Pons (tissue), 1 donor: ENCODE data around the gene AATK.

Experiments used
- DNase-seq: peaks from one replicate; pipeline ENCODE4 v3.0.0-alpha.2; 2016; ENCODE audit warnings: low spot score

AATK gene, protein sequence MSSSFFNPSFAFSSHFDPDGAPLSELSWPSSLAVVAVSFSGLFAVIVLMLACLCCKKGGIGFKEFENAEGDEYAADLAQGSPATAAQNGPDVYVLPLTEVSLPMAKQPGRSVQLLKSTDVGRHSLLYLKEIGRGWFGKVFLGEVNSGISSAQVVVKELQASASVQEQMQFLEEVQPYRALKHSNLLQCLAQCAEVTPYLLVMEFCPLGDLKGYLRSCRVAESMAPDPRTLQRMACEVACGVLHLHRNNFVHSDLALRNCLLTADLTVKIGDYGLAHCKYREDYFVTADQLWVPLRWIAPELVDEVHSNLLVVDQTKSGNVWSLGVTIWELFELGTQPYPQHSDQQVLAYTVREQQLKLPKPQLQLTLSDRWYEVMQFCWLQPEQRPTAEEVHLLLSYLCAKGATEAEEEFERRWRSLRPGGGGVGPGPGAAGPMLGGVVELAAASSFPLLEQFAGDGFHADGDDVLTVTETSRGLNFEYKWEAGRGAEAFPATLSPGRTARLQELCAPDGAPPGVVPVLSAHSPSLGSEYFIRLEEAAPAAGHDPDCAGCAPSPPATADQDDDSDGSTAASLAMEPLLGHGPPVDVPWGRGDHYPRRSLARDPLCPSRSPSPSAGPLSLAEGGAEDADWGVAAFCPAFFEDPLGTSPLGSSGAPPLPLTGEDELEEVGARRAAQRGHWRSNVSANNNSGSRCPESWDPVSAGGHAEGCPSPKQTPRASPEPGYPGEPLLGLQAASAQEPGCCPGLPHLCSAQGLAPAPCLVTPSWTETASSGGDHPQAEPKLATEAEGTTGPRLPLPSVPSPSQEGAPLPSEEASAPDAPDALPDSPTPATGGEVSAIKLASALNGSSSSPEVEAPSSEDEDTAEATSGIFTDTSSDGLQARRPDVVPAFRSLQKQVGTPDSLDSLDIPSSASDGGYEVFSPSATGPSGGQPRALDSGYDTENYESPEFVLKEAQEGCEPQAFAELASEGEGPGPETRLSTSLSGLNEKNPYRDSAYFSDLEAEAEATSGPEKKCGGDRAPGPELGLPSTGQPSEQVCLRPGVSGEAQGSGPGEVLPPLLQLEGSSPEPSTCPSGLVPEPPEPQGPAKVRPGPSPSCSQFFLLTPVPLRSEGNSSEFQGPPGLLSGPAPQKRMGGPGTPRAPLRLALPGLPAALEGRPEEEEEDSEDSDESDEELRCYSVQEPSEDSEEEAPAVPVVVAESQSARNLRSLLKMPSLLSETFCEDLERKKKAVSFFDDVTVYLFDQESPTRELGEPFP (N-terminal part only)

DNA sequence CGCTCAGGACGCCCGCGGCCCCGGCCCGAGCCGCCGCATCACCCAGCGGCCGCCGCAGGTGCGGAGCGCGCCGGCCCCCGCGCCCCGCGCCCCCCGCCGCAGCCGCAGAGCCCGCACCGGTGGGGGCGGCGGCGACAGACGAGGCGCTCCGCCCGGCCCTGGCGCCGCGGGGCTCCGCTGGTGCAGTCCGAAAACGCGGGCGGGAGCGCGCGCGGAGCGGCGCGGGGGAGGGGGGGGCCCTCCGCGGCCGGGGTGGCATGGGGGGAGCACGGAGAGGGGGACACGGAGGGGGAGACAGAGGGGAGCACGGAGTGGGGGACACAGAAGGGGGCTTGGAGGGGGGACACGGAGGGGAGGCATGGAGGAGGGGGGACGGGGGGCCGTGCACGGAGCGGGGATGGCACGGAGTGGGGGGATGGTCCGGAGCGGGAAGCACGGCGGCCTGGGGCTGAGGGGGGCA is at the start of gene AATK:
Gene AATK (minus strand): TSS at position 189 of the 460 bp plus-strand sequence. CDS start 229 bp downstream, outside the sequence.
- no peak for DNase-seq

DNA sequence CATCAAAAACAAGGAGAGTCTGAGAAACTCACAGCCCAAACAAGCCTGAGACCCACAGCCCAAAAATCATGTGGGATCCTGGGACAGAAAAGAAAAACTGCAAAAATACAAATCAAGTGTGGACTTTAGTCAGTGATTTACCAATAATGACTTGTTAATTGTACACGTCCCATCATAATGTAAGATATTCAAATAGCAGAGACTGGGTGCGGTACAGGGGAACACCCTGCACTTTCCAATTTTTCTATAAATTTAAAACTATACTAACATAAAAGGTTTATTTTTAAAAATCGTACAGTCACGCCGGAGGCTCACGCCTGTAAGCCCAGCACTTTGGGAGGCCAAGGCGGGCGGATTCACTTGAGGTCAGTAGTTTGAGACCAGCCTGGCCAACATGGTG is 48.0 kb upstream of the AATK start:
- DNase-seq = no peak

DNA sequence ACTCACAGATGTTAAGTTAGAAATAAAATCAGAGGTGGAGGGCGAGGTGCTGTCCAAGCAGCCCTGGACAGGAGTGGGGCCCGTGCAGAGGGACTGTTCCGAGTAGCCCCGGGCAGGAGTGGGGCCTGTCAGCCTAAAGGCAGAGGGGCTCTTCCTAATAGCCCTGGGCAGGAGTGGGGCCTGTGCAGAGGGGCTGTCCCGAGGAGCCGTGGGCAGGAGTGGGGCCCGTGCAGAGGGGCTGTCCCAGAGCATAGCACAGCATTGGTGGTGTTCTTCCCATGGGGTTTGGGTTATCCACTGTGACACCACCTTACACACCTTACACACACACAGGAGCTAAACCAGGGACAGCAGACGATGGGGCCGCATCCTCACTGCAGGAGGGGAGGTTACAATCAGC is 46.3 kb upstream of the AATK start:
- no peak for DNase-seq

DNA sequence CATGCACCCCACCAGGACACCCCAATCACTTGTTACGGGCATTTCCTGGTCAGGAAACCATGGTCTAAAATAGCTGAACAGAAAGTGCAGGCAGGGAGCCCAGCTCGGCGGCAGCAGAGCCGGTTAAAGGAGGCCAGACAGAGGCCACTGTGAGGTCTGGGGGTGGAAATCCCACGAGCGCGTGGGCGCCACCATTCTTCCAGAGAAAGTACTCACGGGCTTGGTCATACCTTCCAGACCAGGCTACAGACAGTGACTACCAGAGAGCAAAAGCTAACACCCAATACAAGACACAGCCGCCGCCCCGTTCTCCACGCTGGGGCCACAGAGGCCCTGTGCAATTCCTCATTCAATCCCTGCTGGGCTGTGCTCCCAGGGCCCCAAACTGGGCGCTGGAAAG is 44.8 kb upstream of the AATK start:
- DNase-seq = no peak

DNA sequence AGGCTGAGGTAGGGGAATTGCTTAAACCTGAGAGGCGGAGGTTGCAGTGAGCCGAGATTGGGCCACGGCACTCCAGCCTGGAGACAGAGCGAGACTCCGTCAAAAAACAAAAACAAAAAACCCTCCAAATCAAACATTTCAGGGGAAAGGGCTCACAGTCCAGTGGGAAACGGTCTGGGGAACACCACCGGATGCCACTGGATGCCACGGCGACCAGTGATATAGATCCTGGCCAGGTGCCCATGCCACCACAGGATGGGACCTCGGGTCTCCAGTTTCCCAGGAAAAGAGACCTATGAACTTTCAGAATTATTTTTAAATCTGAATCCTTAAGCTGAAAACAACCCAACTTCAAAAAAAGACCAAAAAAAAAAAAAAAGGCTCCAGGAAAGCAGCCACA is 44.4 kb upstream of the AATK start:
- no peak for DNase-seq

DNA sequence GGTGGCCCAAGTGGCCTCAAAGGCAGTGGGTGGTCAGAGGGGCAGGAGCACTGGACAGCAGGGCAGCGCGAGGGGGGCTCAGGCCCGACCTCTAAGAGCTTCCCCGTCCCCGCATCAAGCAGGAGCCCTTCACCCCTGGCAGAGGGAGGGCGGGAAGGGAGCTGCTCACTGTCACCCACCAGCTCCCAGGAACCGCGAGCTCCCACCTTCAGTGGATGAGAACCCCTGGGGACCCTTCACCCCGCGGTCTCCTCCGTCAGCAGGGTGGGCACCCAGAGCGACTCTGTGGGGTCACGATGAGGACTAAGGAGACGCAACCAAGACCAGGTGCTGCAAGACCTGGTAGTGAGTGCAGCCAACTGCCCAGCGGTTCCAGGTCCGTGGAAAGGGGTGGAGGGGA is 43.1 kb upstream of the AATK start:
- DNase-seq = no peak

DNA sequence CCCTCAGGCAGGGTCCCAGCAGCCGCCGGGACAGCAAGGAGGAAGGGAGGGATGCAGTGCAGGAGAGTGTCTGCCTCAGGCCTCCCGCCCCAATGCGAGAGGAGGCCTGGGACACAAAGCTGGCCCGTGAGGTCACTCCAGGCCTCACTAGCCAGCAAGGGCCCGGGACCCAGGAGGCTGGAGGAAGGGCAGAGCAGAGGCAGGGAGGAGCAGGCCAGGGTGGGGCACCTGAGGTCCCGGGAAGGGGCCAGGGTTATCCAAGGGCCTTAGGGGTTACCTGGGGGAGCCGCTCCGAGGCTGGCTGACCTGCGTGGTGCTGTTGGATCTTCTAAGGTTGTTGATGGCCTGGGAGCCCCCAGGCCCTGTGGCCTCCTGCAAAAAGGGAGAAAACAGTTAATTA is 42.6 kb upstream of the AATK start:
- no peak for DNase-seq

DNA sequence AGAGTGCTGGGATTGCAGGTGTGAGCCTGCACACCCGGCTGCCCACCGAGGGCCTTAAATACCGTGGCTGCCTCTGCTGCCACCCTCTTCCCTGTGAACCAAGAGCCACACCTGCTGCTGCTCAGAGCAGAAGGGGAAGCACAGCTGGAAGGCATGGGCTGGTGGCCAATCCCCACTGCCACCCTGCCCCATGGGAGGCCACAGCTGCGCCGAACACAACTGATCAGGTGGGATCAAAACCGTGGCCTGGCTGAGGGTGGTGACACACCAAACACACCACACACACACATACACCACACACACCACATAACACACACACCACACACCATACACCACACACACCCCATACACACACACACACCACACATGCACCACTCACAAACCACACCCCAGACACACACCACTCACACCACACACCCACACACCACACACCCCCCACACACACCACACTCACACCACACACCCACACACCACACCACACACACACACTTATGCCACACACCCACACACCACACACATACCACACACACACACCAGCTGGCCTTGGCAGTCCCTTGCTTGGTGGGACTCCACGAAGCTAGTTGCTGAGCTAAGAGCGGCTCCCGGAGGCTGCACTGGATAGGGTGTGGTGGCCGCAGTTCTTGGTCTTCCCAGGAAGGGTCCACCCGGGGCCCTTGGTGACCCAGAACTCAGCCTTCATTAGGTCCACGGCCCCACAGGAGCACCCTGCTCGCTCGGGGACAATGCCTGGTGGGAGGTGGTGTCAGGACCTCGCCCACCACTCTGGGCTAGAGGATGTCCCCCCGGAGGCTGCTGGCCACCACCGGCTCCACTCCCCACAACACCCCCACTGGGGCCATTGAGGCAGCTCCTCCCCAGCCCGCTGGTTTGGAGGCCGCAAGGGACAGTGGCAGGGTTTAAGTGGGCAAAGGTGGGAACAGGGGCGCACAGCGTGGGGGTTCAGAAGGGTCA is 41.9 kb upstream of the AATK start:
- DNase-seq = no peak

DNA sequence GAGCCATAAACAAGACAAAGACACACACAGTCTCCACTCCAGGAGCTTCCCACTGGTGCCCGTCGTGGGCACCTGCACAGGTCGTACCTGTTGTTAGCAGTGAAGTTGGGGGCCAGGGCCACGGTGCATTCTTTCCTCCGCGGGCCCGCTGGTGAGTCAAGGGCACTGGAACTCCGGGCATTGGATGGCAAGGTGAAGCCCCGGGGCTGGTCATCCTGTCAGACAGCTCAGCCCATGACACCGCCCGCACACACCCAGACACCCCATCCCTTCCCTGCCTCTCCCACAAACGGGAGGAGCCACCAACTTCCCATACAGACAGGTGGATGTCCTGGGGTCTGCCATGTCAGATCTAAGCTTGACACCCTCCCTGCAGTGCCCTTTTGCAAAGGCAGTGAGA is 40.6 kb upstream of the AATK start:
- no peak for DNase-seq

DNA sequence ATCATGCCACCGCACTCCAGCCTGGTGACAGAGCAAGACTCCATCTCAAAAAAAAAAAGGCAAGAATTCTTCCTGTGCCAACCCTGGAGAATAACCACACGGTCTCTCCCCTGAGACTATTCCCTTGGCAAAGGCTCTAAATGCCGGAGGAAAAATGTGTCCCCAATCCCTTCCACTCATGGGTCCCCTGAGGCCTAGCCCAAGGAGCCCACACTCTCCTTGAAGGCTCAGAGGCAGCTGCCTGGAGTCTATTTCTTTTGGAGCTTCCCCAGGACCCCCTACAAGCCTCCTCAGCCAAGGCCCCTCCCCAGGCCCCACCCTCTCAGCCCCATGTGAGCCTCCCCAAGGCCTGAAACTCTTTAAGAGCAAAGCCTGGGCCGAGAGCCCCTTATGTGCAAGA is 40.1 kb upstream of the AATK start:
- no peak for DNase-seq

DNA sequence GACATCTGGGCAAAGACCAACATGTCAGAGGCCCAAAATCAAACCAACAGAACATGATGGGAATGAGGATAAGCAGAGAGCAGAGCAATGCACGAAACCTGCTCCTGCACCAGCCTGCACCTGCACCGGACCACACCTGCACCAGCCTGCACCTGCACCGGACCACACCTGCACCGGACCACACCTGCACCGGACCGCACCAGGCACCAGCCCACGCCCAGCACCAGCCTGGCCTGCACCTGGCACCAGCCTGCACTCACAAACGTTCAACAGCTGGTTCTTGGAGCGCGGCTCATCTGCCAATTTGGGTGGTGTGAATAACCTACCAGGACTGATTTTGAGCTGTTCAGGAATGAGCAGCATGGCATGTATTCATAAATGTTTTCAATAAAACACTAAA is 38.6 kb upstream of the AATK start:
- DNase-seq = no peak

DNA sequence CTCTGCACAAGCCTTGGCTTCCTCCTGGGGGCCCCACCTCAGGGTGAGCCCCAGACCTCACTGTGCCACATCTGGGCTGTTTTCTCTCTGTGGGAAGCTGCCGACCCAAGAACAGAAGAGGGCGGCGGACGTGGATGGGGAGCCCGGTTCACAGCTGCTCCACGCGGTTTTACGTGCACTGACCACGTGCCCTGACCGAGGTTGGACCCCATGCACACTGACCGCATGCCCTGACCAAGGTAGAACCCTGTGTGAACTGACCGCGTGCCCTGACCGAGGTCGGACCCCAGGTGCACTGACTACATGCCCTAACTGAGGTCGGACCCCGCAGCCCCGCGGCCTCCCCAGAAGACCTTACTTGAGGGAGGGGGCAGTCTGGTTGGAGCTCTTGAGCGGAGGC is 37.1 kb upstream of the AATK start:
- DNase-seq = no peak

DNA sequence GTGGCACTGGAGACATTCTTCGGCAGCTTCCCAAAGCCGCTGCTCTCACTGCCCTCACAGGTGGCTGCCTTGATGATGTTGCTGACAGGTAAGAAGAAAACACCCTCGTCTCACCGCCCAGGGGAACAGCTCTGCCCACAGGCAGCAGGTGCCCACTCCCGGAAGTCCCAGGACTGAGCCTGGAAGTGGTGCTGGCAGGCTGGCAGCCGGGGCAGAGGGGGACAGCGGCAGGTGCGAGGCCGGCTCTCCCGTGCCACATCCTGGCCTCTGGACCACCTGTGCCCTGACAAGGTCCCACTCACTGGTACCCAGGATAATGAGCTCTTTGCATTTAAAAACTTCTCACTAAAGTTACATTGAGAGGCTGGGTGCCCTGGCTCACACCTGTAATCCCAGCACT is 36.3 kb upstream of the AATK start:
- DNase-seq = no peak

DNA sequence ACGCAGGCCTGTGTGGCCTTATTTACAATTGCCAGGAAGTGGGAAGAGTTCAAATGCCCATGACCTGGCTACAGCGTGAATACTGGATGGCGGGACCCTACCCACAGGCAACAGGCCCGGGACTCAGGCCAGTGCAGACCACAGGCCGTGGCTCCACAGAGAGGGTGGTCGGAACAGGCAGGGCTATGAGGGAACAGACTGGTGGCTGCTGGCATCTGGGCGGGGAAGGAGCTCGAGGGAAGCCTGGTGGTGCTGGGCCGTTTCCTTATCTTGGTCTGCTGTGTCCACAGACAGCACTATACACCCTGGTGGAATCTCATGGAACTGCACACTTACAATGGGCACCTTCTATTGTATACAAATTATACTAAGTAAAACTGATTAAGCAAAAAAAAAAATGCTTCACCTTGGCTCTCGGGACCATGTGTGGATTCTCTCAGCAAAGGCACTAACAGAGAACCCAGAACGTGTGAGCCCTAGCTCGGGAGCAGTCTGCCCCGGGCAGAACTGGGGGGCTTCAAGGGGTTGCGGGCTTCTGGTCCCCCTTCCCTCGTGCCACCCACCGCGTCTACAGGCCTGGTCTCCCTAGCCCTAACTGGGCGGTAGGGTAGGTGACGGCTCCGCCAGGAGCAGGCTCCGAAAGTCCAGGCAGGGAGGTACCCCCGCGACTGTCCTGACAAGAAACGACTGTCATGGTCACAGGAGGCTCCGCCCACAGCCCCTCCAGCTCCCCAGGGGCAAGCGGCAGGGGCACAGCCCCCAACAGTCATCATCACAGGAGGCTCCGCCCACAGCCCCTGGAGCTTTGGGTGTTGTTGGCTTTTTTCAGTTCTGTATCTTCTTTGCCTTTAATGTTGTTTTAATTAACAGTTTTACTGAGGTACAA is 34.9 kb upstream of the AATK start:
- peak; percentile 80 for DNase-seq

DNA sequence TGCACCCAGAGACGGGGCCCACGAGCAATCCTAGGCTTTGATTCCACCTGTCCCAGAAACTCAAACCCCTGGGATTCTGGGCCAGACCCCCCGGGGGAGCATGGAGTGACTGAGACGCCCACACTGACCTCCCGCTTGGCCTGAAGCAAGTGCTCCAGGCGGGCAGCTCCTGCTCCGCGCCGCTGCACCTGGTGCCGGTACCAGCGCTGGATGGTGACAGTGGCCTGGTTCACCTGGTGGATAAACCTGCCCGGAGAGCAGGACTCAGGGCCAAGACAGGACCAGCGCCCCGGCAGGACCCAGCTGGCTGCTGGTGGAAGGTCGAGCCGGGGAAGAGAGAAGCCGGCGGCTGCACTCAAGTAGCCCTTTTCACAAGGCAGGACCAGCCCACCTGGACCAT is 34.2 kb upstream of the AATK start:
- DNase-seq = no peak

DNA sequence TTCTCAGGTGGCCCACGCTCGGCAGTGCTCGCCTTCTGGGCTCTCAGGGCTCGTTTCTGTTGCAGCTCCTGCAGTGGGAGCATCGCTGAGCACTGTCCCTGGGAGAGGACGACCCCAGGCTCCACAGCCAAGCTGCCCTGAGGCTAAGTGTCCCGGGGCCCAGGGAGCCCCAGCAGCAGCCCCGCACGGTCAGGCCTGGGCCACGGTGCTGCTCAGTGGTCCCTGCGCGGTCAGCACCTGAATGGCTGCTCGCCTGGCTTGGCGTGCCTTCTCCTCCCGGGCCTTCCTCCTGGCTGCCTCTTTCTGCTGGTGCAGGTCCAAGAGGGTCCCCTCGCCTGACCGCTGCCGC is 33.4 kb upstream of the AATK start:
- DNase-seq = no peak

DNA sequence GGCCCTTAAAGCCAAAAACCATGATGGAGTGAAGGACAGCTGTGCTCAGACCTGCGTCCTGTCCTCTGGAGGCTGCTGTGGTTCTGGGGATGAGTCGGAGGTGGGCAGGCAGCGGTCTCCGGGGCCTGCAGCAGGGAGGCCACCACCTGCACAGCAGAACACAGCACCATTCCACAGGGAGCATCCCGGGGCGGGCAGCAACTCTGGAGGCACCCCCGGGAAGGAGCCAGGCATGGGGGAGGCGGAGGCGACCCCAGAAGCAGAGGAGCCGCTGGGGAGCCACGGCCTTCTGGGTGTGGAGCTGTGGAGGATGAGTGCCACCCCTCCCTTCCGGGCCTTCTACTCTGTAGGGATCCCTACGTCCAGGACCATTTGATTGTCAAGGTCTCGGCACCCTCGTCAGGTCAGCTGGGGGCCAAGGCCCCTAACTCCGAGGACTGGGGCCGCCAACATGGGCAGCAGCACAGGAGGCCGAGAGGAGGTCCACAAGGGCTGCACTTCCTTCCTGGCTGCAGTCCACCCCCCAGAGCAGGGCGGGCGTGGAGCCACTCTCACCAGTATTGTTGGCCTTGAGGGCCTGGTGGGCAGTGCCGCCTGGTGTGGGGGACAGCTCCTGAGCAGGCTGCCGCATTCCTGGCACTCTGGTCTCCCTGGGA is 32.9 kb upstream of the AATK start:
- DNase-seq = no peak

DNA sequence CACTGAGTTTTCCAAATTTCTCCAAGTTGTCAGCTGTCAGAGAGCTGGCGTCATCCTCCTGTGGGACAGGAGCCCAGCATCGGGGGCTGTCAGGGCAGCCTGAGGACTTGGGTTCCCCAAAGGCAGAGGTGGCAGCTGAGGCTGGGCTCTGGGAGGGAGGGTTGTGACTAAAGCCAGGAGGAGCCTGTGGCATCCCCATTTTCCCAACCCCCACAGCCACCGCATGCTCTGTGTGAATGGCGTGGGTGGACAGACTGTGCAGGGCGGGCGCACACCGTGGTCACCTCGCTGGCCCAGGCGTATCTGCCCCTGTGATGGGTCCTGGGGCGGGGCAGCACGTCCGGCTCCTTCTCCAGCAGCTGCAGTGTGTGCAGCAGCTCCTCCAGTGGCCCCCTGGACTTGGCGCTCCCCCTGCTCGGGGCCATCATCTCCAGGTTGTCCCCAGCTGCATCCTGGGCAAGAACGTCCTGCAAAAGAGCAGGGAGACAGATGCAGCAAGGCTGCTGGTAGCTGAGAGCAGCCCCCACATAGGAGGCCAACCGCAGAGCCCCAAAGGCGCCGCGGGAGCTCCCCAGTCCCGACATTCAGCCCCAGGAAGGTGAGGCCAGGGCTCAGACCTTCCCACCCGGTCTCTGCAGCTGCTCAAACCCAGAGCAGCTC is 31.9 kb upstream of the AATK start:
- DNase-seq = no peak

DNA sequence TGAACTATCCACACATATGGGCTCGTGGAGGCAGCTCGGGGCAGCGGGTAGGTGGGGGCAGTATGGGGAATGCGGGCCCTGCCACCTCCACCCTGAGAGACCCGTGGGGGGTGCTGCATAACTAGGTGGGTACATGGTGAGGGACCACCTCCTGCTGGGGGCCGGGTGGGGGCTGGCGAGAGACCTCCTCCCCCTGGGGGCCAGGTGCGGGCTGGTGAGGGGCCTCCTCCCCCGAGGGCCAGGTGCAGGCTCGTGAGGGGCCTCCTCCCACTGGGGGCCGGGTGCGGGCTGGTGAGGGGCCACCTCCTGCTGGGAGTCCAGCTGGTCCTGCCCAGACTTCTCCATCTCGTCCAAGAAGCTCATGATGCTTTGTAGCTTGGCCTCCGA is 31.4 kb upstream of the AATK start:
- DNase-seq = no peak
